ENCODE measurements around the gene ZNF653. TPM values are rescaled to one million over a fixed set of nuclear protein-coding genes. Genes with fewer than 3 reads are reported as not detected.

The ZNF653 gene
- total RNA-seq, 3 donors from 2014 or later (not counting 1 experiment from before 2014, with no cell fraction given): 9.9 to 15.4 (median 10.8) TPM

GRCh38 chr19:11506967-11507366 is 1.3 kb upstream of the ZNF653 start:
- Mint-ChIP-seq H3K36me3 (no peaks in the 10 kb centered on the region), H3K9me3 (no peaks in the 10 kb centered on the region), H3K27ac (peak overlapping the region; percentile 58 to 88), H3K4me1 (peaks cover 15 to 19% of the 10 kb centered on the region in 2 donors), H3K4me3 (peak overlapping the region; percentile 65), H3K27me3 (ENCODE audit: low read depth in 2 of 2) (no peaks in the 10 kb centered on the region)
- no peaks in the 10 kb centered on the region for H3K9me3 ChIP-seq (ENCODE audit: control insufficient read depth, insufficient read depth, low read length)
- ATAC-seq (no peak), DNase-seq (no peak)
- 100% methylated on average over 6 of the region's 6 CpGs for WGBS (ENCODE audit: insufficient coverage)
- peaks cover 5% of the 10 kb centered on the region for H3K36me3 ChIP-seq (ENCODE audit: control insufficient read depth, insufficient read depth, low read length)
- H3K4me1 ChIP-seq (ENCODE audit: control insufficient read depth, insufficient read depth, low read length): peaks cover 16% of the 10 kb centered on the region
- TF ChIP-seq, protein P1, sequence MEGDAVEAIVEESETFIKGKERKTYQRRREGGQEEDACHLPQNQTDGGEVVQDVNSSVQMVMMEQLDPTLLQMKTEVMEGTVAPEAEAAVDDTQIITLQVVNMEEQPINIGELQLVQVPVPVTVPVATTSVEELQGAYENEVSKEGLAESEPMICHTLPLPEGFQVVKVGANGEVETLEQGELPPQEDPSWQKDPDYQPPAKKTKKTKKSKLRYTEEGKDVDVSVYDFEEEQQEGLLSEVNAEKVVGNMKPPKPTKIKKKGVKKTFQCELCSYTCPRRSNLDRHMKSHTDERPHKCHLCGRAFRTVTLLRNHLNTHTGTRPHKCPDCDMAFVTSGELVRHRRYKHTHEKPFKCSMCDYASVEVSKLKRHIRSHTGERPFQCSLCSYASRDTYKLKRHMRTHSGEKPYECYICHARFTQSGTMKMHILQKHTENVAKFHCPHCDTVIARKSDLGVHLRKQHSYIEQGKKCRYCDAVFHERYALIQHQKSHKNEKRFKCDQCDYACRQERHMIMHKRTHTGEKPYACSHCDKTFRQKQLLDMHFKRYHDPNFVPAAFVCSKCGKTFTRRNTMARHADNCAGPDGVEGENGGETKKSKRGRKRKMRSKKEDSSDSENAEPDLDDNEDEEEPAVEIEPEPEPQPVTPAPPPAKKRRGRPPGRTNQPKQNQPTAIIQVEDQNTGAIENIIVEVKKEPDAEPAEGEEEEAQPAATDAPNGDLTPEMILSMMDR (IDR thresholded peaks at IDR 0.05): no peak
- no peaks in the 10 kb centered on the region for H3K27me3 ChIP-seq (ENCODE audit: control insufficient read depth, insufficient read depth, low read length)
- no peak overlapping the region for H3K27ac ChIP-seq (ENCODE audit: low read length)
- H3K4me3 ChIP-seq (ENCODE audit: low read length): no peak overlapping the region
- intact Hi-C loops (cut with micrococcal nuclease): loop anchor here (10.0 kb wide), 1 partner anchor 132 kb away; the partner anchor contains the start of gene SWSAP1

- peak overlapping the region; percentile 4 for H3K27ac ChIP-seq (ENCODE audit: low read length)
- peaks cover 16% of the 10 kb centered on the region for H3K4me1 ChIP-seq (ENCODE audit: control insufficient read depth, insufficient read depth, low read length)
- H3K27me3 Mint-ChIP-seq (ENCODE audit: low read depth in 2 of 2): no peaks in the 10 kb centered on the region
- H3K9me3 ChIP-seq (ENCODE audit: control insufficient read depth, insufficient read depth, low read length): no peaks in the 10 kb centered on the region
- H3K36me3 ChIP-seq (ENCODE audit: control insufficient read depth, insufficient read depth, low read length): peaks cover under 1% of the 10 kb centered on the region
- no peaks in the 10 kb centered on the region for H3K27me3 ChIP-seq (ENCODE audit: control insufficient read depth, insufficient read depth, low read length)
- TF ChIP-seq, protein P1 (IDR thresholded peaks at IDR 0.05): no peak
- WGBS (ENCODE audit: insufficient coverage): 27% methylated on average over 20 of the region's 20 CpGs
- DNase-seq (no peak), ATAC-seq (peak; percentile 7 to 11 (median 10))
- intact Hi-C loops (cut with micrococcal nuclease): loop anchor here (10.0 kb wide), 1 partner anchor 131 kb away; the partner anchor contains the start of gene SWSAP1
- peaks cover 15 to 18% of the 10 kb centered on the region in 2 donors for H3K4me1 Mint-ChIP-seq
- H3K36me3 Mint-ChIP-seq: no peaks in the 10 kb centered on the region
- no peaks in the 10 kb centered on the region for H3K9me3 Mint-ChIP-seq
- peak overlapping the region; percentile 88 to 92 for H3K27ac Mint-ChIP-seq
- H3K4me3 ChIP-seq (ENCODE audit: low read length): peak overlapping the region; percentile 40
- H3K4me3 Mint-ChIP-seq: peak overlapping the region; percentile 95
Observed at GRCh38 chr19:11506101-11506555, 489 bp upstream of the ZNF653 start.

GRCh38 chr19:11505032-11505503 is 571 bp downstream of the ZNF653 start:
- WGBS (ENCODE audit: insufficient coverage): under 1% methylated on average over 33 of the region's 33 CpGs
- H3K4me3 Mint-ChIP-seq: peak overlapping the region; percentile 89
- H3K27ac ChIP-seq (ENCODE audit: low read length): peak overlapping the region; percentile 78
- intact Hi-C loops (cut with micrococcal nuclease): loop anchor here (1.0 to 10.0 kb wide), 3 partner anchors 24 to 159 kb away; partner anchors contain the start of genes CCDC159, ECSIT, SWSAP1 and TMEM205
- no peaks in the 10 kb centered on the region for H3K36me3 ChIP-seq (ENCODE audit: control insufficient read depth, insufficient read depth, low read length)
- no peaks in the 10 kb centered on the region for H3K36me3 Mint-ChIP-seq
- peak overlapping the region; percentile 88 to 92 for H3K27ac Mint-ChIP-seq
- H3K4me3 ChIP-seq (ENCODE audit: low read length): peak overlapping the region; percentile 40
- peaks cover 15 to 16% of the 10 kb centered on the region in 2 donors for H3K4me1 Mint-ChIP-seq
- H3K9me3 ChIP-seq (ENCODE audit: control insufficient read depth, insufficient read depth, low read length): no peaks in the 10 kb centered on the region
- TF ChIP-seq, protein P1 (IDR thresholded peaks at IDR 0.05): no peak
- DNase-seq (peak; percentile 94 to 97), ATAC-seq (peak; percentile 92 to 97 (median 92))
- H3K27me3 ChIP-seq (ENCODE audit: control insufficient read depth, insufficient read depth, low read length): no peaks in the 10 kb centered on the region
- H3K27me3 Mint-ChIP-seq (ENCODE audit: low read depth in 2 of 2): no peaks in the 10 kb centered on the region
- H3K9me3 Mint-ChIP-seq: no peaks in the 10 kb centered on the region
- peaks cover 16% of the 10 kb centered on the region for H3K4me1 ChIP-seq (ENCODE audit: control insufficient read depth, insufficient read depth, low read length)
